ENCODE measurements around the gene AFAP1.

AFAP1 gene

DNA sequence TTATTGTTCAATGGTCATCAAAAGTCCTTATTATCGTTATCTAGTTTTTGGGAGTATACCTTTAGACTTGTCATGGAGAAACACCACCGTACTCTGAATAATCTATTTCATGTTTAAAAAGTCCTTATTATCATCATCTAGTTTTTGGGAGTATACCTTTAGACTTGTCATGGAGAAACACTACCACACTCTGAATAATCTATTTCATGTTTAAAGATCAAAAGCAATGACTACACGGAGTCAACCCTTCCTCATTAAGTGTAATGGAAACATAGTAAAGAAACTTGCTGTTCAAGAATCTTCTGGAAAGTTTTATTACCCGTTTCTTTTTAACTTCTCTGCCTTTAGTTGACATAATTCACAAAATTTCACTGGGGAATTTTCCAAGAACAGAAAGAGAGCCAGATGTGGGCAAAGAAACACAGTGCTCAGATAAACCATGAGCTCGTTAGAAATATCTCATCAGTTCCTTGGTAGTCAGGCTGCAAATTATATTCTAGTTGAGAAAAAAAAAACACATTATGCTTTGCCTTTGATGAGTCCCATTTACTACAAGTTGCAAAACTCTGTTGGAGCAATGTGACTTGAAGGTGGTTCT is 158.8 kb downstream of the AFAP1 start:
- DNase-seq, result no peak

GRCh38 chr4:7779432-7779768 is 160.3 kb downstream of the AFAP1 start:
- DNase-seq, result no peak

DNA sequence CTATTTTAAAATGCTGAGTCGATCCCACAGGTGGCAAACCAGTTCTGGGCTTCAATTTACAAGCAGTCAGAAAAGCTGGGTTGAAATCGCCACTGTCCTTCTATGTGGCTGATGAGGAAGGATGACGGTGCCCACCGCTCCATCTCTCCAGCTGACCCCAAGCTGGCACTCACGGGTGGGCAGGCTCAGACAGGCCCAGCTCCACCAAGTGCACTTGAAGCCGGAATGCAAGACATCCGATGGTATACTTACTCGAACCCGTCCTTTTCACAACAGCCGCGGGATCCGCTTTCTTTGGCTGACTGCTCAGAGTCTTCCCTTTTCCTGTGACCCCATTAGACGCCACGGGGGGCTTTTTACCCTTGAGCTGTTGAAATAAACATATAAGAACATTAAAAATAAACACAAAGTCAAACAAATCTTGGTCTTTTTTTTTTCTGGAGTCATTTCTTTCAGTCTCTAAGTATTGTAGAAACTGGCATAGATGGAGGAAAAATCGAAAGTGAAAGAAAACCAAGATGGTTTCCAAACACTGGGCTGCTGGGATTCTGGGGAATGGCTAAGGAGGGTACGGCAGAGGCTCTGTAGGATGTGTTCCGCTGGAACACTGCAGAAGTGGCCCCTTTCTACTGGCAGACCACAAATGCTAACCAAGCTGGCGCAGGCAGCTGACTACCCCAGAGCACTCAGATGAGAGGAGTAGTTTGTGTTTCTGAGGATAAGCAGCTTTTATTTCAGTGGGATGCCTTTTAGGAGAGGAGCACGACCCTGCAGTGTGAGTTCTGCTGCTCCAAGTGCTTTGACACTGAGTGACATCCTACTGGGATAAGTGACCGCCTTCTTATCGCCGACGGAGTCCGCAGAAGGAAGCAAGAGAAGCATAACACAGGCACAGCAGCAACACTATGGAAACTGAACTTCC is 160.9 kb downstream of the AFAP1 start:
- no peak for DNase-seq

DNA sequence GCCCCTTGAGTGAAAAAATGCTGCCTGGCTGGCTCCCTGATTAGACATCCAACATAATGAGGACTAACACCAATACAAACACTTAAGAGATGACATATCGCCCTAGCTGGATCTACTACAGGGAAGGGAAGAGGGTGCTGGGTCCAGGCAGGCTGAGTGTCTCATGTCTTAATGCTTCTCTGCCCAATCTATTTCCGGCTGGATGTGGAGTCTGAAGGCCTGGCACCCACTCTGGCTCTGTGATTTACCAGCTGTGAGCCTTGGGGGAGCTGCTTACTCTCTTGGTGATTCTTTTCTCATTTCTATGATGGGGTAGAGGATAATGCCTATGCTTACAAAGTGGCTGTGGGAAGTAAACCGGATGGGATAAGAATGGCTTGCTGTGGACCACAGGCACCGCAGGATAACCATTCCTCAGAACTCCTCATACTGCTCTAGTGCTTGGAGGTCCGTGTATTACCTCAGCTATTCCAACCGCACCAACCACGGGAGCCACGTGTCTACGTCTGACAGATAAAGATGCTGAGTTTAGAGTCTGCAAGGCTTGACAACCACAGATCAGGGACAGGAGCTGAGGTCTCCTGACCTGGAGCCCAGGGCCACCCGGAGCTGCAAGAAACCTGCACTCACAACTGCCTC is 161.7 kb downstream of the AFAP1 start:
- DNase-seq, result no peak

DNA sequence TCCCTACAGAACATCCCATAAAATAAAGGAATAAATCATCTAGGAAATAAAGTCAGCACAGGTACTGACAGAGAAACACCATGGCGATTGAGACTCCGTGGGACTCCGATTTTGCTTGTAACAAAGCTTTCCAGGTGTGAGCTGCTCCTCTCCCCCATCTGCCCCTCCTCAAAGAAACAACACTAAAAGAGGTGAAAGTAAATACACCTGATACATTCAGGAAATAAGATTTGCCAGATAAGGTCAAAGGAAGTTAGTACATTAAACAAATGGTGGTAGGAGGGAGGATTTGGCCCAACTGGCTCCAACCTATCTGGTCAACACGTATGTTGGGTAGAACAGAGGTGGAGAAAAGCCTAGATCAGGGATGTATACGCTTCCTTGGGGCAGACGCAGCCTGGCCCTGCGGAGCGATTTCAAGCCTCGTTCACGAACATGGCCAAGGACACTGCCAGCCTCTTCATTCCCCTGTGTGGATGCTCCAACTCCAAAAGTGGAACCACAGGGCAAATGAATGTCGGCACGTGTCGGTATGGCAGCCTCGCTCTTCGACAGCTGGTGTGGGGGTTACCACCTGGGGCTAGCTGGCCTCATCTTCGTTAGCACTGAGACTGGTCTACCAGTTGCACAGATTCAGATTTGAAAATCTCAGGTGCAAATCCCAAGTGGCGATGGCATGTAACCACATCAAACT is 162.5 kb downstream of the AFAP1 start:
- DNase-seq, result no peak

- no peak for DNase-seq
Observed at GRCh38 chr4:7775396-7775795, 164.3 kb downstream of the AFAP1 start.

DNA sequence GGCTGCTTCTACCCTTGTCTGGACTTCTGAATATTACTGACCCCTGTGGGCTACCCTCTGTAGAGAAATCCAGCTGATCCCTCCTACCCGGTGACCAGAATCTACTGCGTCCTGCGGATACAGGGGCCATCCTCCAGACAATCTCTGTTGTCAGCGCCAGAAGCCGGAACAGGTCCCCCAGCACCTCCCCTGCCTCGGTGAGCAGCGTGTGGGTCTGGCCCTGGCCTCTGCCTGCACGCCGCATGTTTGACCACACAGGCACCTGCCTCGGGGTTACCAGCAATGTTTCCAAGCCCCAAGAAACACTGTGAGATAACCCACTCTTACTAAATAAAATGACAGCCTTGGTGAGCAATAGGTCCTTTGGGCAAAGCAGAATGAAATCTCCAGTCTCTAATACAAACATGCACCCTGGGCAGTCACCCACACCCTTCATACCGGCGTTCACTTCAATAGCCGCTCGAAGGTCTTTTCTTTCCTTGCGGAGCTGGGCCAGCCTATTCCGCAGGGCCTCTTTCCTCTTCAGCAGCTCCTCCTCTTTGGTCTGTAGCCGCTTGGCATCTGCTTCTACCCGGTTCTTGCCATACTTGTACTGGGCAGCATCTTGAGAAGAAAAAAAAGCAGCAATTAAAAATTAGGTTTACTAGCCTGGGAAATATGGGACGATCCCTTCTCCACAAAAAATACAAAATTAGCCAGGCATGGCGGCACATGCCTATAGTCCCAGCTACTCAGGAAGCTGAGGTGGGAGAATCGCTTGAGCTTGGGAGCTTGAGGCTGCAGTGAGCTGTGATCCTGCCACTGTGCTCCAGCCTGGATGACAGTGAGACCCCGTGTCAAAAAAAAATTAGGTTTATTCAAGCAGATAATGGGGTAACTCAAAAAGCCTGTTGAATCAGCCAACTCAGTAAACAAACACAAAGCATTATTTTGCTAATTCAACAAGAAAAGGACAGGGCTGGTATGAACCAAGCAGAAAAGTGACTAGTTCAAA is 165.1 kb downstream of the AFAP1 start:
- no peak for DNase-seq

- no peak for DNase-seq
Observed at GRCh38 chr4:7773401-7774180, 166.1 kb downstream of the AFAP1 start.

DNA sequence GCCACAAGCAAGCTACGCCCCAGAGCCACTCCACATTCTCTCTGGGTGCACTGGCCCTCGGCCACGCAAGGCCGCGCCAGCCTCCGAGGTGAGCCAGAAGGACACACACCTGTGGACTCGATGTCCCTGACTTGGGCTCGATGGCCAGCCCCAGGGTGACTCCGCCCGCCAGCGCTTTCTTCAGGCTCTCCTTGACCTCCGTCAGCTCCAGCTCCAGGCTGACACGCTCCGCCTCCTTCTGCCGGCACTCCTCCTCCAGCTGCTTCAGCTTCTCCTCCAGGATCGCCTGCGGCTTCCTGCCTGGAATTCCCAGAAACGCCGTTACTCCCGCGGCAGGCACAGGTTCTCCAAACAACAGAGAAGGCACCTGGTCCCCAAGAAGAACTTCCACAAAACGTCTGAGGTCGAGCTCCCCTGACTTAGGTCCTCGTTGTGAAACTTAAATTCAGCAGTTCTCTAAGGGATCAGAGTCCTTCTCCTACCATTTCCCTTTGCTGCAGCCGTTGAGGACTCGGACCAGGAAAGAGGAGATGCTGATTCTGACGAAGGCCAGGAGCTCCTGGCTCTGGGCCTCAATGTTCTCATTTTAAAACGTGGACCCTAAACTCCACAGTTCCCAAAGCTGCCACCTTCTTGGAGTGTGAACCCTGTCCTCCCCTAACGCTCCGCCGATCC is 166.8 kb downstream of the AFAP1 start:
- DNase-seq, result no peak

- no peak for DNase-seq
Observed at GRCh38 chr4:7771541-7772507, 167.8 kb downstream of the AFAP1 start.

DNA sequence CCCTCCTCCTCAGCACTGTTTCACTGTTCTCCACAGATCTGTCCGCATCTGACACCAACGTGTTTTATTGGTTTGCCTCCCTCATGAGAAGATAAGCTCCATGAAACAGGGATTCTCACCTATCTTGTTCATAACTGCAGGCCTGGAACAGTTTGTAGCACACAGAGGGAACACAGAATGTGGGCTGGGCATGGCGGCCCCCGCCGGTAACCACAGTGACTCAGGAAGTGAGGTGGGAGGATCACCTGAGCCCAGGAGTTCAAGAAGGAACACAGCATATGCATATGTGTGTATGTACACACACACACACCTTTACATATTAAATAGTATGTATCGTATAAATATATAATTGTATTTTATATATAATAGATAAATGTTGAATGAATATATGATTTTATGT is 168.6 kb downstream of the AFAP1 start:
- DNase-seq, result peak; percentile 58

DNA sequence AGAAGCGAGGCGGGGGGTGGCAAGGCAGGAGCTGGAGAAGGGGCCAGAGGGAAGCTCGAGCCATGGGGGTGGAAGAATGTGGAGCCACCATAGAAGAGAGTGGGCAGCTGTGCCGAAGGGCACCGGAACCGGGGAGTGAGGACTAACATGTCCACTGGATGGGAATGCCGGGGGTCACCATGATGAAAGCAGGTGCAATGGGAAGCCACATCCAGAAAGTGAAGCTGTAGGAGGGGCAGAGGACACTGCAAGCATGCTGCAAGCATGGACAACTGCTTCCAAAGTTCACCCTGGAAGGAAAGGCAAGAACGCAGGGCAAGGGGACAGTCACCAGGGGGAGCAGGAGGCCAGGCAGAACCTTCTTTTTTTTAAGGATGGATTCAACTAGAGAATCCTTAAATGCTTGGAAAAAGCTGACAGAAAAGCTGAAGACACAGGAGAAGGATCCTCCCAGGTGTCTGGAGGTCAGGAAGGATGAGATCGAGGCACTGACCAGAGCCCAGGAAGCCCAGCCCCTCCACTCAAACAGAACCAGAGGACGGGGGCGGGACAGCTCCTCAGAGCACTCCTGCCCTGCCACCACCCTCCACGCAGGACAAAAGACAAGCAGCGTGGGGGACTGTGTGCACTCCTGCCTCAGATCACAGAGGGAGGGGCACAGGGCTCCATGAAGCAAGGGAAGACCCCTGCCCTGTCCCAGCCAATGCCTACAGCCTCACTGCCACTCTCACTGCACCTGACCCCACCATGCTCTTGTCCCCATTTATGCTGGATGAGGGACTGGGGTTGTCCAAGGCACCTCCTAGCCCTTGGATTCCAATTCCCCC is 169.2 kb downstream of the AFAP1 start:
- DNase-seq, result peak; percentile 33

GRCh38 chr4:7769396-7770223 is 170.1 kb downstream of the AFAP1 start:
- no peak for DNase-seq

GRCh38 chr4:7768736-7769135 is 170.9 kb downstream of the AFAP1 start:
- no peak for DNase-seq

- no peak for DNase-seq
Observed at GRCh38 chr4:7767966-7768365, 171.7 kb downstream of the AFAP1 start.

GRCh38 chr4:7767526-7767925 is 172.1 kb downstream of the AFAP1 start:
- no peak for DNase-seq

- DNase-seq, result no peak
Observed at GRCh38 chr4:7766661-7767345, 172.9 kb downstream of the AFAP1 start.

All from activated CD4-positive, alpha-beta T cell treated with anti-CD3 and anti-CD28 coated beads for 48 hours (primary cell).